Measurements from ENCODE around the gene IDUA. TPM values are rescaled to one million over a fixed set of nuclear protein-coding genes. Genes with fewer than 3 reads are reported as not detected.
"Not testable (repeated sequence)": the region's sequence is repeated elsewhere in the genome, so short reads cannot be mapped to it uniquely, and the experiment has no call there.

IDUA gene
- 10 to 100 TPM in 3 of 4 donors, 1 to 10 TPM in 1; 9.7 to 32.3 (median 25.0) TPM for total RNA-seq

DNA sequence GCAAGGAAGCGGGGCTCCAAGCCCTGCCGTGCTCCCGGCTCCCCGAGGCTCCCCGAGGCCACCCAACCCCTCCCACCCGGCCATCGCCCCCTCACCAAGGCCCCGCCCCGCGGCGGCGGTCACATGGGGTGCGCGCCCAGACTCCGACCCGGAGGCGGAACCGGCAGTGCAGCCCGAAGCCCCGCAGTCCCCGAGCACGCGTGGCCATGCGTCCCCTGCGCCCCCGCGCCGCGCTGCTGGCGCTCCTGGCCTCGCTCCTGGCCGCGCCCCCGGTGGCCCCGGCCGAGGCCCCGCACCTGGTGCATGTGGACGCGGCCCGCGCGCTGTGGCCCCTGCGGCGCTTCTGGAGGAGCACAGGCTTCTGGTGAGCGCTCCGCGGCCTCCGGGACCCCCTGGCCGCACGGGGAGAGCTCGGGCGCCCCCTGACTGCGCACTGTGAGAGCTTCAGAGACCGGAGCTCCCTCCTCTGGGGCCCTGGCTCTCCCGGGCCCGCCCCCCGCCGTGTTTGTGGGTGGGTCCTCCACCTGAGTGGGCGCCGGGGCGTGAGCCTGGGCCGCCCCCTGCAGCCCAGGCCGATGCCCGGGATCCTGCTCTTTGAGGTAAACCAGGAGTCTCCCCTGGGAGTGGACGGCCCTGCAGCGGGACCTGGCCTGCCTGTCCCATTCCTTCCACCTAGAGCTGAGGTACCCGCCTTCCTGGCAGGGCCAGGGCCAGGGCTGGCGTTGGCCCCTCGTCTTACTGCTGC is at the start of gene IDUA:
Gene IDUA (plus strand): TSS at position 166 of the 745 bp plus-strand sequence. CDS start 41 bp downstream, at position 207.
- peak; percentile 84 for DNase-seq
- Histone ChIP-seq H3K36me3 (no peaks in the 10 kb centered on the region), H3K9me3 (no peaks in the 10 kb centered on the region), H3K27ac (peak within 1 kb of the TSS in 2 of 3 donors; percentile 39 to 46), H3K4me3 (replicated peaks in 1 of 3) (peak within 1 kb of the TSS; percentile 54 to 73 (median 63)), H3K27me3 (no peaks in the 10 kb centered on the region), H3K4me1 (peaks cover 11 to 23% of the 10 kb centered on the region in 2 donors)
- intact Hi-C loops (cut with DNase I) = no loop called here
- TF ChIP-seq POLR2A (IDR thresholded peaks at IDR 0.05) = peak in 1 of 2 donors; percentile 43
- TF ChIP-seq, protein P1, sequence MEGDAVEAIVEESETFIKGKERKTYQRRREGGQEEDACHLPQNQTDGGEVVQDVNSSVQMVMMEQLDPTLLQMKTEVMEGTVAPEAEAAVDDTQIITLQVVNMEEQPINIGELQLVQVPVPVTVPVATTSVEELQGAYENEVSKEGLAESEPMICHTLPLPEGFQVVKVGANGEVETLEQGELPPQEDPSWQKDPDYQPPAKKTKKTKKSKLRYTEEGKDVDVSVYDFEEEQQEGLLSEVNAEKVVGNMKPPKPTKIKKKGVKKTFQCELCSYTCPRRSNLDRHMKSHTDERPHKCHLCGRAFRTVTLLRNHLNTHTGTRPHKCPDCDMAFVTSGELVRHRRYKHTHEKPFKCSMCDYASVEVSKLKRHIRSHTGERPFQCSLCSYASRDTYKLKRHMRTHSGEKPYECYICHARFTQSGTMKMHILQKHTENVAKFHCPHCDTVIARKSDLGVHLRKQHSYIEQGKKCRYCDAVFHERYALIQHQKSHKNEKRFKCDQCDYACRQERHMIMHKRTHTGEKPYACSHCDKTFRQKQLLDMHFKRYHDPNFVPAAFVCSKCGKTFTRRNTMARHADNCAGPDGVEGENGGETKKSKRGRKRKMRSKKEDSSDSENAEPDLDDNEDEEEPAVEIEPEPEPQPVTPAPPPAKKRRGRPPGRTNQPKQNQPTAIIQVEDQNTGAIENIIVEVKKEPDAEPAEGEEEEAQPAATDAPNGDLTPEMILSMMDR (IDR thresholded peaks at IDR 0.05) = peak in 3 of 6 experiments; percentile 19 to 54 (median 49)
- WGBS, 2 donors = 0% methylated on average over 9 of the region's 69 CpGs; no CpG with 5 or more reads in 1 of the 2 donors

- H3K4me1 ChIP-seq; H3K27me3 ChIP-seq; H3K27ac ChIP-seq; intact Hi-C loops (cut with DNase I); DNase-seq; H3K4me3 ChIP-seq (replicated peaks in 1 of 3); H3K9me3 ChIP-seq; H3K36me3 ChIP-seq: not testable (repeated sequence)
- 86 to 87% methylated on average over 4 of the region's 4 CpGs for WGBS, 2 donors
These were observed 47.3 kb upstream of the IDUA start for GRCh38 chr4:939508-939907.

DNA sequence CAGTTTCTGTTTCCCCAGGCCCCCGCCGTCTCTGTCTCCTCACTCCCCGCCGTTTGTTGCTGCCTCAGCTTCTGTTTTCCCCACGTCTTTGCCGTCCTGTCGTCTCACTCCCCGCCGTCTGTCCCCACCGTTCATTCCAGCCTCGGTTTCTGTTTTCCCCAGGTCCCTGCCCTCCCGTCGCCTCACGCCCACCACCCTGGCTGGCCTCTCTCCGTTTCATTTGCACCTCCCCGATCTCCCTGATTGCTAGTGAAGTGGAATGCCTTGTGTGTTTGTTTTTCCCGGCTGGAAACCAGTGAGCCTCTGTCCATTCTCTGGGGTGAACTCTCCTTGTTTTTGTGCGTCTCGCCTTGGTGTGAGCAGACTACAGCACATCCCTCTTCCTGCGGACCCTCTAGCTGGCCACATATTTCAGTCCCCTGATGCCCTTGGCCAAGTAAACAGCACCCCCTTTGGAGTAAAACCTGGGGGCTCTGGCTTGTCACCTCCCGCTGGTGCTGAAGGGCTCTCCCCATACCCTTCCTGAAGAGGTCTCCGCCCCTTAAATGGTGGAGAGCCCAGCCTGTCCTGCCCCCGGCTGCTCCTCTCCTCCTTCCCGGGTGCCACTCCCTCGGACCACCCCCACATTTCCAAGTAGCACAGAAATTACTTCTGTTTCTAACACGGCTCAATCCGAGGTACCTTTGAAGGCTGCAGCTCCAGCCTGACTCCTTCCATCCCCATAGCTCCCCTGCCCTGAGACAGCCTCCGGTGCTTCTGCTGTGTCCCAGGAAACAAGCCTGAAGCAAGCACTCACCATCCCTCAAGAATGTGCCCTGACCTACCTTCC is 41.4 kb upstream of the IDUA start:
- Histone ChIP-seq H3K4me3 (replicated peaks in 1 of 3) (no peak overlapping the region), H3K36me3 (no peaks in the 10 kb centered on the region), H3K27ac (no peak overlapping the region), H3K9me3 (no peaks in the 10 kb centered on the region), H3K27me3 (no peaks in the 10 kb centered on the region), H3K4me1 (peaks cover 6 to 8% of the 10 kb centered on the region in 2 donors)
- intact Hi-C loops (cut with DNase I) = no loop called here
- no peak for TF ChIP-seq POLR2A (IDR thresholded peaks at IDR 0.05)
- TF ChIP-seq, protein P1 (IDR thresholded peaks at IDR 0.05) = no peak
- 21 to 40% methylated on average over 27 to 28 of the region's 28 CpGs for WGBS, 2 donors
- no peak for DNase-seq

GRCh38 chr4:946103-946450 is 40.8 kb upstream of the IDUA start:
- no peaks in the 10 kb centered on the region for H3K27me3 ChIP-seq
- H3K4me1 ChIP-seq = peaks cover 6 to 8% of the 10 kb centered on the region in 2 donors
- no peaks in the 10 kb centered on the region for H3K9me3 ChIP-seq
- TF ChIP-seq POLR2A (IDR thresholded peaks at IDR 0.05) = no peak
- TF ChIP-seq, protein P1 (IDR thresholded peaks at IDR 0.05) = no peak
- intact Hi-C loops (cut with DNase I) = no loop called here
- 69 to 78% methylated on average over 8 to 9 of the region's 9 CpGs for WGBS, 2 donors
- H3K36me3 ChIP-seq = no peaks in the 10 kb centered on the region
- no peak for DNase-seq
- no peak overlapping the region for H3K27ac ChIP-seq
- H3K4me3 ChIP-seq (replicated peaks in 1 of 3) = no peak overlapping the region

DNA sequence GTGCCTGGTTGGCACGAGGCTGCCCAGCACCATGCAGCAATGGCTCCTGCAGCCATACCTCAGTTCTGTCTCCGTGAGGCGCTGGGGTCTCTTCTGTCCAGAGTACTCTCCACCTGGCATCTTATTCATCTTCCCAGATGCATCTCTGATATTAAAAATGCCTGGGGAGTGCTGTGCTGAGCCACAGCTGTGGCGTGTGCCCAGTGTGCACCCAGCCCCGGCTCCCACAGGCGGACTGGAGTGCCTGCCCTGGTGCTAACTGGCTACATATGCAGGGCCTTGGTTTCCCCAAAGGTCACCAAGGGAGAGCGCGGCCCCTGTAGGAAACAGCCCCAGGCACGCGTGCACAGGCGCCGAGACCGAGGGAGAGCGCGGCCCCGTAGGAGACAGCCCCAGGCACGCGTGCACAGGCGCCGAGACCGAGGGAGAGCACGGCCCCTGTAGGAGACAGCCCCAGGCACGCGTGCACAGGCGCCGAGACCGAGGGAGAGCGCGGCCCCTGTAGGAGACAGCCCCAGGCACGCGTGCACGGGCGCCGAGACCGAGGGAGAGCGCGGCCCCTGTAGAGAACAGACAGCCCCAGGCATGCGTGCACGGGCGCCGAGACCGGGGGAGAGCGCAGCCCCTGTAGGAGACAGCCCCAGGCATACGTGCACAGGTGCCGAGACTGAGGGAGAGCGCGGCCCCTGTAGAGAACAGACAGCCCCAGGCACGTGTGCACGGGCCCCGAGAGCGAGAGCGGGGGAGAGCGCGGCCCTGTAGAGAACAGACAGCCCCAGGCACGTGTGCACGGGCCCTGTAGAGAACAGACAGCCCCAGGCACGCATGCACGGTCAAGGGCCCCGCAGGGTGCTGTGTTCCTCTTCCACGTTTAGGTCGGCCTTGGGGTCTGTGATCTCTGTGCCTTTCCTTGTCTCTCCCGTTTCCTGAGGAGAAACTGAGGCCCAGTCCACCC is 40.0 kb upstream of the IDUA start:
- 62 to 64% methylated on average over 44 to 59 of the region's 62 CpGs for WGBS, 2 donors
- H3K27me3 ChIP-seq = no peaks in the 10 kb centered on the region
- intact Hi-C loops (cut with DNase I) = no loop called here
- no peaks in the 10 kb centered on the region for H3K36me3 ChIP-seq
- DNase-seq = no peak
- no peak overlapping the region for H3K27ac ChIP-seq
- no peaks in the 10 kb centered on the region for H3K9me3 ChIP-seq
- no peak overlapping the region for H3K4me3 ChIP-seq (replicated peaks in 1 of 3)
- peaks cover 6 to 8% of the 10 kb centered on the region in 2 donors for H3K4me1 ChIP-seq
- TF ChIP-seq POLR2A (IDR thresholded peaks at IDR 0.05) = no peak
- TF ChIP-seq, protein P1 (IDR thresholded peaks at IDR 0.05) = no peak
